Endometrium (tissue), 2 donors: ENCODE data around the gene MAP1LC3A.

Experiments
- FAIRE-seq: peaks from 2 replicates; lab custom pipeline; 2012; peaks lifted over from hg19 to GRCh38; lab: Jason Lieb, UNC
- donor health status: control.
- donor health status: control.

Gene MAP1LC3A

GRCh38 chr20:34549291-34549928, 9.1 kb upstream of the MAP1LC3A start:
- FAIRE-seq: no peak

- no peak for FAIRE-seq
Observed at GRCh38 chr20:34549929-34550305, 8.6 kb upstream of the MAP1LC3A start.

GRCh38 chr20:34552569-34552968, 5.9 kb upstream of the MAP1LC3A start:
- FAIRE-seq: no peak

GRCh38 chr20:34553366-34553867, 5.1 kb upstream of the MAP1LC3A start:
- no peak for FAIRE-seq

GRCh38 chr20:34557936-34558319, 590 bp upstream of the MAP1LC3A start:
- no peak for FAIRE-seq

- no peak for FAIRE-seq
Observed at GRCh38 chr20:34559311-34560140, 1.0 kb downstream of the MAP1LC3A start.

GRCh38 chr20:34560141-34560523, 1.6 kb downstream of the MAP1LC3A start:
- FAIRE-seq: no peak

- FAIRE-seq: no peak
Observed at GRCh38 chr20:34560614-34561013, 2.1 kb downstream of the MAP1LC3A start.

- no peak for FAIRE-seq
Observed at GRCh38 chr20:34561661-34562060, 3.1 kb downstream of the MAP1LC3A start.

- FAIRE-seq: no peak
Observed at GRCh38 chr20:34562641-34563040, 4.1 kb downstream of the MAP1LC3A start.

GRCh38 chr20:34564833-34565232, 6.3 kb downstream of the MAP1LC3A start:
- FAIRE-seq: no peak

GRCh38 chr20:34566978-34567891, 8.7 kb downstream of the MAP1LC3A start:
- FAIRE-seq: no peak

GRCh38 chr20:34567892-34568865, 9.7 kb downstream of the MAP1LC3A start:
- no peak for FAIRE-seq

GRCh38 chr20:34569598-34569997, 11.1 kb downstream of the MAP1LC3A start:
- no peak for FAIRE-seq

- FAIRE-seq: no peak
Observed at GRCh38 chr20:34570859-34571306, 12.4 kb downstream of the MAP1LC3A start.

- FAIRE-seq: no peak
Observed at GRCh38 chr20:34571753-34572152, 13.2 kb downstream of the MAP1LC3A start.

- no peak for FAIRE-seq
Observed at GRCh38 chr20:34573541-34574300, 15.2 kb downstream of the MAP1LC3A start.

- FAIRE-seq: no peak
Observed at GRCh38 chr20:34574426-34574825, 15.9 kb downstream of the MAP1LC3A start.

GRCh38 chr20:34574861-34575260, 16.3 kb downstream of the MAP1LC3A start:
- no peak for FAIRE-seq

GRCh38 chr20:34575271-34575670, 16.8 kb downstream of the MAP1LC3A start:
- FAIRE-seq: no peak
